IMR-90 (cell line): ENCODE data around the gene GPX3. TPM values are rescaled to one million over a fixed set of nuclear protein-coding genes. Genes with fewer than 3 reads are reported as not detected.
A peak's percentile ranks its signal among the peaks of the same experiment; 100 is the strongest.

ENCODE experiments used
- ATAC-seq: fragments of 200-7000 bp; cut with Tn5 transposase; 2 replicates; pipeline ENCODE4 v1.9.1; 2020; ENCODE audit warnings: low read depth, mild to moderate bottlenecking, moderate library complexity
- BruUV-seq: library from RNA; stranded (reverse); fragments of 400-500 nt; replicated peaks from 2 replicates; lab custom pipeline; 2021; lab: Mats Ljungman, UMichigan
- CTCF ChIA-PET: fragments of 300-600 bp; formaldehyde crosslinking; extraction: SDS; loops from one replicate; lab custom pipeline; 2021; ENCODE audit warnings: antibody characterized with exemption; lab: Yijun Ruan, JAX
- POLR2A ChIA-PET: fragments of 300-600 bp; sonication (Branson Sonifier 250); formaldehyde crosslinking; loops from one replicate; lab custom pipeline; 2022; ENCODE audit warnings: antibody characterized with exemption; ENCODE audit not compliant: unreplicated experiment; lab: Charles Lee
- DNase-seq: peaks from one replicate; pipeline ENCODE4 v3.0.0; 2013
- H2AFZ ChIP-seq: replicated peaks from 2 replicates; pipeline ENCODE3; 2013; ENCODE audit warnings: low read length, mild to moderate bottlenecking; ENCODE audit not compliant: poor library complexity
- H2AK5ac ChIP-seq: 2 replicates; pipeline ENCODE4 v1.6.1; 2013; ENCODE audit warnings: low read depth, low read length, inconsistent platforms
- H2AK9ac ChIP-seq: replicated peaks from 2 replicates; pipeline ENCODE3; 2013; ENCODE audit warnings: mild to moderate bottlenecking, low read depth, low read length, moderate library complexity; ENCODE audit not compliant: poor library complexity
- H2BK120ac ChIP-seq: 2 replicates; pipeline ENCODE4 v1.6.1; 2013; ENCODE audit warnings: low read depth, low read length, inconsistent platforms
- H2BK15ac ChIP-seq: 3 replicates; pipeline ENCODE4 v1.6.1; 2013; ENCODE audit warnings: low read depth, low read length, inconsistent platforms
- H2BK20ac ChIP-seq: 2 replicates; pipeline ENCODE4 v1.6.1; 2013; ENCODE audit warnings: low read depth, mild to moderate bottlenecking, inconsistent platforms, low read length, moderate library complexity
- H2BK5ac ChIP-seq: 2 replicates; pipeline ENCODE4 v1.6.1; 2013; ENCODE audit warnings: mild to moderate bottlenecking, low read depth, low read length, inconsistent platforms; ENCODE audit not compliant: poor library complexity, severe bottlenecking
- H3K14ac ChIP-seq: replicated peaks from 2 replicates; pipeline ENCODE4 v1.6.1; 2013; ENCODE audit warnings: low read depth, low read length, inconsistent platforms
- H3K18ac ChIP-seq: 2 replicates; pipeline ENCODE4 v1.6.1; 2013; ENCODE audit warnings: low read depth, low read length, control low read depth
- H3K23ac ChIP-seq: 2 replicates; pipeline ENCODE4 v1.6.1; 2013; ENCODE audit warnings: low read depth, low read length, inconsistent platforms
- H3K27ac ChIP-seq: 2 replicates; pipeline ENCODE4 v1.5.1; 2013; ENCODE audit warnings: mild to moderate bottlenecking, control low read depth, low read length; ENCODE audit not compliant: insufficient read depth
- H3K27me3 ChIP-seq: 2 replicates; pipeline ENCODE4 v1.6.1; 2013; ENCODE audit warnings: low read length; ENCODE audit not compliant: control insufficient read depth, insufficient read depth
- H3K36me3 ChIP-seq: 2 replicates; pipeline ENCODE4 v1.6.1; 2013; ENCODE audit warnings: low read length, mixed read lengths; ENCODE audit not compliant: control insufficient read depth, insufficient read depth
- H3K4ac ChIP-seq: 2 replicates; pipeline ENCODE4 v1.6.1; 2013; ENCODE audit warnings: low read depth, low read length, inconsistent platforms
- H3K4me1 ChIP-seq: 2 replicates; pipeline ENCODE4 v1.6.1; 2013; ENCODE audit warnings: low read length, mixed read lengths; ENCODE audit not compliant: control insufficient read depth, insufficient read depth
- H3K4me2 ChIP-seq: 2 replicates; pipeline ENCODE4 v1.6.1; 2013; ENCODE audit warnings: low read depth, mild to moderate bottlenecking, control low read depth, low read length, moderate library complexity
- H3K4me3 ChIP-seq: 2 replicates; pipeline ENCODE4 v1.5.1; 2013; ENCODE audit warnings: low read depth, mild to moderate bottlenecking, control low read depth, low read length, moderate library complexity; ENCODE audit not compliant: insufficient read depth
- H3K56ac ChIP-seq: 2 replicates; pipeline ENCODE4 v1.6.1; 2013; ENCODE audit warnings: low read length, inconsistent platforms; ENCODE audit not compliant: insufficient read depth; ENCODE audit errors: extremely low read depth
- H3K79me1 ChIP-seq, 2 experiments: 2 replicates each; pipeline ENCODE4 v1.6.1; 2013; ENCODE audit warnings: low read length in 2 of 2, inconsistent platforms in 1 of 2, low read depth in 1 of 2
- H3K9ac ChIP-seq: 2 replicates; pipeline ENCODE4 v1.6.1; 2013; ENCODE audit warnings: low read depth, low read length, control low read depth
- H3K9me1 ChIP-seq: 2 replicates; pipeline ENCODE4 v1.6.1; 2013; ENCODE audit warnings: low read length, inconsistent platforms; ENCODE audit not compliant: insufficient read depth
- H3K9me3 ChIP-seq: 2 replicates; pipeline ENCODE4 v1.6.1; 2013; ENCODE audit warnings: low read length; ENCODE audit not compliant: control insufficient read depth, insufficient read depth
- H4K20me1 ChIP-seq: 2 replicates; pipeline ENCODE4 v1.6.1; 2013; ENCODE audit warnings: low read length, inconsistent platforms; ENCODE audit not compliant: insufficient read depth
- H4K5ac ChIP-seq: 2 replicates; pipeline ENCODE4 v1.6.1; 2013; ENCODE audit warnings: mild to moderate bottlenecking, low read depth, low read length, control low read depth
- H4K8ac ChIP-seq, 2 experiments: 2 replicates each; pipeline ENCODE4 v1.6.1; 2013; ENCODE audit warnings: low read depth in 2 of 2, low read length in 2 of 2, control low read depth in 1 of 2, inconsistent platforms in 1 of 2
- H4K91ac ChIP-seq: 2 replicates; pipeline ENCODE4 v1.6.1; 2013; ENCODE audit warnings: low read depth, low read length, inconsistent platforms; ENCODE audit not compliant: insufficient read depth
- CTCF ChIP-seq: conservative IDR thresholded peaks from 2 replicates; pipeline ENCODE4 v1.5.1; 2012; ENCODE audit warnings: mild to moderate bottlenecking, low read depth, low read length, improper control_type of control experiment
- MAZ ChIP-seq: IDR thresholded peaks from 2 replicates; pipeline ENCODE4 v1.6.1; 2012; ENCODE audit warnings: low read depth, mild to moderate bottlenecking, low read length, improper control_type of control experiment, moderate library complexity, borderline replicate concordance
- NFE2L2 ChIP-seq: fragments of 150-350 bp; IDR thresholded peaks from 2 replicates; pipeline ENCODE4 v1.6.1; 2016; ENCODE audit warnings: low read depth, mild to moderate bottlenecking, low read length
- POLR2A ChIP-seq: IDR thresholded peaks from 2 replicates; pipeline ENCODE4 v1.6.1; 2012; ENCODE audit warnings: mild to moderate bottlenecking, low read depth, low read length
- RAD21 ChIP-seq: IDR thresholded peaks from 2 replicates; pipeline ENCODE4 v1.6.1; 2012; ENCODE audit warnings: low read length, improper control_type of control experiment
- RFX5 ChIP-seq: IDR thresholded peaks from 2 replicates; pipeline ENCODE4 v1.8.0; 2012; ENCODE audit warnings: low read depth, mild to moderate bottlenecking, low read length, moderate library complexity
- SMC3 ChIP-seq: fragments of 150-350 bp; IDR thresholded peaks from 2 replicates; pipeline ENCODE4 v1.6.1; 2016; ENCODE audit warnings: low read depth, mild to moderate bottlenecking, antibody characterized with exemption, low read length, moderate library complexity
- WGBS, 2 experiments: methylation state at CpG; one replicate each; pipeline versions ENCODE4 v1.1.5 to v1.1.7; 2013; ENCODE audit warnings: missing lambda C conversion rate in 2 of 2; ENCODE audit not compliant: insufficient read length in 1 of 2; ENCODE audit errors: extremely low coverage in 2 of 2; 5-methylcytosine and 5-hydroxymethylcytosine counted together
- dilution Hi-C: fragments of 300-500 bp; cut with HindIII; formaldehyde crosslinking; loops from one replicate; pipeline ENCODE4 v1.14.3; 2018; ENCODE audit warnings: low sequenced_read_pairs; ENCODE audit not compliant: unreplicated experiment
- in situ Hi-C: fragments of 300-500 bp; cut with MboI; formaldehyde crosslinking; loops from 3 replicates; pipeline ENCODE4 v1.14.3; 2019; ENCODE audit warnings: low sequenced_read_pairs, inconsistent platforms, mixed read lengths
- intact Hi-C: fragments of 100-400 bp; cut with micrococcal nuclease; formaldehyde crosslinking; loops from 2 replicates; pipeline ENCODE4 v1.10.0; 2022
- polyA plus RNA-seq, 3 experiments: library from polyadenylated mRNA; depleted of rRNA; stranded (reverse); fragments of >200 nt; gene quantifications; 2 replicates each; pipeline ENCODE4 v1.2.3, GENCODE V29; 2012; ENCODE audit warnings: low replicate concordance in 1 of 3
- total RNA-seq: library from RNA; depleted of rRNA; stranded (reverse); fragments of >200 nt; gene quantifications from 2 replicates; pipeline ENCODE4 v1.2.3, GENCODE V29; 2012

Gene GPX3
- total and polyA plus RNA-seq, 2 of the 4 experiments (the other 2 are of a cell fraction), result 0.36 to 1.0 TPM

GRCh38 chr5:151047814-151048425 lies 27.5 kb downstream of the GPX3 start:
- POLR2A ChIA-PET, result no interaction called here
- peak; percentile 75 for ATAC-seq

More at GRCh38 chr5:151047814-151048425, 27.5 kb downstream of the GPX3 start:
- Histone ChIP-seq H3K18ac (no peak overlapping the region), H3K4ac (no peak overlapping the region), H4K91ac (no peak overlapping the region), H3K23ac (no peak overlapping the region), H3K4me3 (no peak overlapping the region), H2BK5ac (no peak overlapping the region), H3K9ac (no peak overlapping the region), H3K14ac (no peak overlapping the region), H3K4me2 (no peak overlapping the region), H3K9me1 (no peaks in the 10 kb centered on the region; the same call in 1 of the 2 replicates), H4K5ac (no peak overlapping the region), H2BK20ac (no peak overlapping the region), H2AK9ac (no peak overlapping the region), H3K79me1 (peaks cover 7 to 34% of the 10 kb centered on the region in 2 experiments), H3K9me3 (no peaks in the 10 kb centered on the region), H2BK15ac (no peak overlapping the region), H2BK120ac (no peak overlapping the region), H4K20me1 (peaks cover 10% of the 10 kb centered on the region), H3K27me3 (no peaks in the 10 kb centered on the region), H3K56ac (no peak overlapping the region), H3K36me3 (peaks cover 48% of the 10 kb centered on the region), H2AK5ac (no peak overlapping the region), H3K27ac (no peak overlapping the region), H2AFZ (no peak overlapping the region), H4K8ac (no peak overlapping the region), H3K4me1 (peaks cover 6% of the 10 kb centered on the region; the same call in 1 of the 2 replicates)
- CTCF ChIA-PET, result interaction anchor here (0.6 to 2.6 kb wide), 9 partner anchors 9 to 389 kb away, joined by 3 to 14 read pairs (median 4); partner anchors contain the start of gene GPX3
- in situ Hi-C loops (no loop called here), dilution Hi-C loops (no loop called here), intact Hi-C loops (no loop called here)
- no TSS peak for BruUV-seq
- 100% methylated on average over 2 of the region's 13 CpGs; no CpG with 5 or more reads in 1 of the 2 experiments for WGBS, 2 experiments
- DNase-seq, result no peak
- TF ChIP-seq POLR2A (no peak), RAD21 (peak; percentile 37; the same call in 1 of the 2 replicates), CTCF (peak; percentile 60), RFX5 (no peak), NFE2L2 (no peak), SMC3 (peak; percentile 39; the same call in 1 of the 2 replicates), MAZ (no peak)
